ENCODE measurements around the gene PPP1R26.
A peak's percentile ranks its signal among the peaks of the same experiment; 100 is the strongest.
"Not testable (repeated sequence)": the region's sequence is repeated elsewhere in the genome, so short reads cannot be mapped to it uniquely, and the experiment has no call there.

PPP1R26 gene

DNA sequence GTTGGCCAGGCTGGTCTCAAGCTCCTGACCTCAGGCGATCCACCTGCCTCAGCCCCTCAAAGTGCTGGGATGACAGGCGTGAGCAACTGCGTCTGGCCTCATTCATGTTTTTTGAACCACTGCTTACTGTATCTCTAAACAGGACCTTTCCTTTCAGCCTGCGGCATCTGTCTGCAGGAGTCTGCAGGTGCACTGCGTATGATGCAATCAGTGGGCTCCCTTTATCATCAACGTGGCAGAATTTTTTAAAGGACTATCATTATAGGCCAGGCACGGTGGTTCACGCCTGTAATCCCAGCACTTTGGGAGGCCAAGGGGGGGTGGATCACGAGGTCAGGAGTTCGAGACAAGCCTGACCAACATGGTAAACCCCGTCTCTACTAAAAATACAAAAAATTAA is 30.1 kb upstream of the PPP1R26 start:
- peaks cover 16% of the 10 kb centered on the region for H3K27me3 Mint-ChIP-seq
- H3K4me1 Mint-ChIP-seq; DNase-seq (ENCODE audit: low spot score in 2 of 2); H3K36me3 Mint-ChIP-seq (ENCODE audit: insufficient read depth); H3K27ac Mint-ChIP-seq (ENCODE audit: low read depth); H3K9me3 Mint-ChIP-seq; ATAC-seq (replicated peaks; ENCODE audit: extremely low read depth, poor library complexity, severe bottlenecking); H3K4me3 Mint-ChIP-seq: not testable (repeated sequence)

- ATAC-seq (replicated peaks; ENCODE audit: extremely low read depth, poor library complexity, severe bottlenecking): no peak
- Mint-ChIP-seq H3K36me3 (ENCODE audit: insufficient read depth) (no peaks in the 10 kb centered on the region), H3K4me3 (no peak overlapping the region), H3K27ac (ENCODE audit: low read depth) (no peak overlapping the region), H3K27me3 (peaks cover 21% of the 10 kb centered on the region), H3K9me3 (no peaks in the 10 kb centered on the region), H3K4me1 (no peaks in the 10 kb centered on the region)
- DNase-seq (ENCODE audit: low spot score in 2 of 2): no peak
Observed at GRCh38 chr9:135450956-135451355, 28.6 kb upstream of the PPP1R26 start.

- H3K4me3 Mint-ChIP-seq; H3K9me3 Mint-ChIP-seq; H3K27ac Mint-ChIP-seq (ENCODE audit: low read depth); DNase-seq (ENCODE audit: low spot score in 2 of 2); H3K4me1 Mint-ChIP-seq; H3K36me3 Mint-ChIP-seq (ENCODE audit: insufficient read depth); ATAC-seq (replicated peaks; ENCODE audit: extremely low read depth, poor library complexity, severe bottlenecking): not testable (repeated sequence)
- H3K27me3 Mint-ChIP-seq: peaks cover 27% of the 10 kb centered on the region
Observed at GRCh38 chr9:135451909-135452308, 27.7 kb upstream of the PPP1R26 start.

GRCh38 chr9:135454737-135455136 is 24.8 kb upstream of the PPP1R26 start:
- no peaks in the 10 kb centered on the region for H3K36me3 Mint-ChIP-seq (ENCODE audit: insufficient read depth)
- peaks cover 39% of the 10 kb centered on the region for H3K27me3 Mint-ChIP-seq

GRCh38 chr9:135455401-135456030 is 24.1 kb upstream of the PPP1R26 start:
- no peaks in the 10 kb centered on the region for H3K36me3 Mint-ChIP-seq (ENCODE audit: insufficient read depth)
- no peaks in the 10 kb centered on the region for H3K9me3 Mint-ChIP-seq
- H3K4me1 Mint-ChIP-seq: no peaks in the 10 kb centered on the region
- H3K27ac Mint-ChIP-seq (ENCODE audit: low read depth): peak overlapping the region; percentile 44
- H3K4me3 Mint-ChIP-seq: no peak overlapping the region
- peaks cover 47% of the 10 kb centered on the region for H3K27me3 Mint-ChIP-seq
- ATAC-seq (replicated peaks; ENCODE audit: extremely low read depth, poor library complexity, severe bottlenecking): no peak
- DNase-seq (ENCODE audit: low spot score in 2 of 2): no peak

More at GRCh38 chr9:135454737-135455136, 24.8 kb upstream of the PPP1R26 start:
- Mint-ChIP-seq H3K9me3 (no peaks in the 10 kb centered on the region), H3K4me3 (no peak overlapping the region), H3K4me1 (no peaks in the 10 kb centered on the region), H3K27ac (ENCODE audit: low read depth) (no peak overlapping the region)
- DNase-seq (ENCODE audit: low spot score in 2 of 2): no peak
- no peak for ATAC-seq (replicated peaks; ENCODE audit: extremely low read depth, poor library complexity, severe bottlenecking)

GRCh38 chr9:135456436-135457104 is 23.0 kb upstream of the PPP1R26 start:
- H3K4me3 Mint-ChIP-seq: no peak overlapping the region
- no peaks in the 10 kb centered on the region for H3K4me1 Mint-ChIP-seq
- ATAC-seq (replicated peaks; ENCODE audit: extremely low read depth, poor library complexity, severe bottlenecking) (no peak), DNase-seq (ENCODE audit: low spot score in 2 of 2) (no peak)
- no peak overlapping the region for H3K27ac Mint-ChIP-seq (ENCODE audit: low read depth)
- peaks cover 57% of the 10 kb centered on the region for H3K27me3 Mint-ChIP-seq
- H3K36me3 Mint-ChIP-seq (ENCODE audit: insufficient read depth): no peaks in the 10 kb centered on the region
- H3K9me3 Mint-ChIP-seq: no peaks in the 10 kb centered on the region

DNA sequence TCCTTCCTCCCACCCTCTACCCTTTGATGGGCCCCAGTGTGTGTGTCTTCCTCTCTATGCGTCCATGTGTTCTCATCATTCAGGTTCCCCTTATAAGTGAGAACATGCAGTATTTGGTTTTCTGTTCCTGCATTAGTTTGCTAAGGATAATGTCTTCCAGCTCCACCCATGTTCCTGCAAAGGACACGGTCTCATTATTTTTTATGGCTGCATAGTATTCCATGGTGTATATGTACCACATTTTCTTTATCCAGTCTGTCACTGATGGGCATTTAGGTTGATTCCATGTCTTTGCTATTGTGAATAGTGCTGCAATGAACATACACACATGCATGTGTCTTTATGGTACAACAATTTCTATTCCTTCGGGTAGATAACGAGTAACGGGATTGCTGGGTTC is 21.1 kb upstream of the PPP1R26 start:
- DNase-seq (ENCODE audit: low spot score in 2 of 2); H3K27ac Mint-ChIP-seq (ENCODE audit: low read depth); ATAC-seq (replicated peaks; ENCODE audit: extremely low read depth, poor library complexity, severe bottlenecking); H3K4me1 Mint-ChIP-seq; H3K36me3 Mint-ChIP-seq (ENCODE audit: insufficient read depth); H3K9me3 Mint-ChIP-seq; H3K4me3 Mint-ChIP-seq: not testable (repeated sequence)
- H3K27me3 Mint-ChIP-seq: peaks cover 75% of the 10 kb centered on the region

- Mint-ChIP-seq H3K36me3 (ENCODE audit: insufficient read depth) (no peaks in the 10 kb centered on the region), H3K27ac (ENCODE audit: low read depth) (no peak overlapping the region), H3K4me3 (no peak overlapping the region), H3K4me1 (no peaks in the 10 kb centered on the region), H3K27me3 (peaks cover 71% of the 10 kb centered on the region), H3K9me3 (no peaks in the 10 kb centered on the region)
- DNase-seq (ENCODE audit: low spot score in 2 of 2) (no peak), ATAC-seq (replicated peaks; ENCODE audit: extremely low read depth, poor library complexity, severe bottlenecking) (no peak)
Observed at GRCh38 chr9:135461936-135462335, 17.6 kb upstream of the PPP1R26 start.

DNA sequence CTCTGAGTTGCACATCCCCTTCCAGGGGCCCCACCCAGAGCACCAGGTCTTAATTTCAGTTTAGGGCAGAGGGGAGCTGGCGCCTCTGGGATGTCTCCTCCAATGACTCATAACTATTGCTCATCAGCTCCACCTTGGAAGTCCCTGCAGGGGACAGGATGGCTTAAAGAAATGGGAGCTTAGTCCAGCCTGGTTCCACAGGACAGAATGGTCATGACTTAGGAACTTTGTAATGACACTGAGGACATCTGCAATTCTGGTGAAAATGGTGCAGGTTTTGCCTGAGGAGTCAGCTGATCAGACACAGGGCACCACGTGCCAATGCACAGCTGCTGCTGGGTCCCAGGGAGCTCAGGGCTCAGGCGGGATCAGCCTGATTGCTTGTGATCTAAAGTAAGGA is 16.4 kb upstream of the PPP1R26 start:
- H3K27ac Mint-ChIP-seq (ENCODE audit: low read depth): no peak overlapping the region
- peaks cover 83% of the 10 kb centered on the region for H3K27me3 Mint-ChIP-seq
- no peaks in the 10 kb centered on the region for H3K36me3 Mint-ChIP-seq (ENCODE audit: insufficient read depth)
- H3K4me1 Mint-ChIP-seq: no peaks in the 10 kb centered on the region
- DNase-seq (ENCODE audit: low spot score in 2 of 2): no peak
- no peak overlapping the region for H3K4me3 Mint-ChIP-seq
- no peaks in the 10 kb centered on the region for H3K9me3 Mint-ChIP-seq
- ATAC-seq (replicated peaks; ENCODE audit: extremely low read depth, poor library complexity, severe bottlenecking): no peak

GRCh38 chr9:135464181-135464580 is 15.4 kb upstream of the PPP1R26 start:
- Mint-ChIP-seq H3K27ac (ENCODE audit: low read depth) (no peak overlapping the region), H3K27me3 (peaks cover 82% of the 10 kb centered on the region), H3K4me1 (no peaks in the 10 kb centered on the region), H3K4me3 (no peak overlapping the region), H3K9me3 (no peaks in the 10 kb centered on the region), H3K36me3 (ENCODE audit: insufficient read depth) (peaks cover 3% of the 10 kb centered on the region)
- DNase-seq (ENCODE audit: low spot score in 2 of 2): no peak
- no peak for ATAC-seq (replicated peaks; ENCODE audit: extremely low read depth, poor library complexity, severe bottlenecking)

GRCh38 chr9:135468854-135469521 is 10.6 kb upstream of the PPP1R26 start:
- Mint-ChIP-seq H3K9me3 (no peaks in the 10 kb centered on the region), H3K4me3 (peak overlapping the region; percentile 23), H3K27me3 (peaks cover 64% of the 10 kb centered on the region), H3K27ac (ENCODE audit: low read depth) (no peak overlapping the region), H3K4me1 (no peaks in the 10 kb centered on the region), H3K36me3 (ENCODE audit: insufficient read depth) (peaks cover 3% of the 10 kb centered on the region)
- DNase-seq (ENCODE audit: low spot score in 2 of 2) (no peak), ATAC-seq (replicated peaks; ENCODE audit: extremely low read depth, poor library complexity, severe bottlenecking) (no peak)

DNA sequence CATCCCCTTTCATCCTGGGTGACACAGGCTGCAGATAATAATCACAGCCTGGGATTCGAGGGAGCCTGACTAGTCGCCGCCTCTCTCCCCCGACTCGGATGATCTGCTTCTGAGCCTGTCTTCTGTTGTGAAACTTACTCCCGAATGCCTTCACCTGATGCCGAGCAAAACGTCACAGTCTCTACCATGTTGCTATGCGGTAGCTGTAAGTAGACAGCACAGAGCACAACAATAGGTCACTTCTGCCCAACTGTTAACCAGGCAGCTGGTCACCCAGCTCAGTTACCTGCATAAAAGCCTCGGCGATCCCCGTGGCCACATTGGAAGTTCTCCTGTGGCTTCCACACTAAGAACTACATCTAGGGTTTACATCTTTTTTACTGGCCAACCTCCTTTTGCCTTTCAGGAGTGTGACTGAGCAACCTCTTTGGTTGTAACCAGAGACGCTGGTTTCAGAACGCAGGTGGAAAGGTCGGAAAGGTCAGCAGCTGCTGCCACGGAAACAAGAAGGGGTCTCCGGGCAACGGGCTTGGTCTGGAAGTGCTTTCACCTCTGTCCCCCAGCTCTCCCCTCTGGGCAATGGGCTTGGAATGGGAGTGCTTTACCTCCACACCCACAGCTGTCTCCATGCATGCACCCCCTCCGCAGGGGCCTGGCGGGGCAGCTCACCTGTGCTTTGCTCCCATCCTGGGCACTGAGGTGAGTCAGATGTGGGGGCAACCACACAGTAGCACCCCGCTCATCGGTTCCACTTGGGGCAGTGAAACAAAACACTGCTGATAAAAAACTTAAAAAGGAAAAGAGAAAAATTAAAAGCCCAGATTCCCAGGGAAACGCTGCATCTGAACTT is 7.6 kb upstream of the PPP1R26 start:
- no peak for ATAC-seq (replicated peaks; ENCODE audit: extremely low read depth, poor library complexity, severe bottlenecking)
- H3K36me3 Mint-ChIP-seq (ENCODE audit: insufficient read depth): peaks cover 3% of the 10 kb centered on the region
- no peak overlapping the region for H3K27ac Mint-ChIP-seq (ENCODE audit: low read depth)

More for the DNA sequence above, 7.6 kb upstream of the PPP1R26 start:
- DNase-seq (ENCODE audit: low spot score in 2 of 2): no peak
- H3K27me3 Mint-ChIP-seq: peaks cover 56% of the 10 kb centered on the region
- no peaks in the 10 kb centered on the region for H3K9me3 Mint-ChIP-seq
- peaks cover 5% of the 10 kb centered on the region for H3K4me1 Mint-ChIP-seq
- H3K4me3 Mint-ChIP-seq: no peak overlapping the region

Measured in central memory CD8-positive, alpha-beta T cell (primary cell).